Measurements from ENCODE around the gene GAS2L3.
A peak's percentile ranks its signal among the peaks of the same experiment; 100 is the strongest.
"Not testable (repeated sequence)": the region's sequence is repeated elsewhere in the genome, so short reads cannot be mapped to it uniquely, and the experiment has no call there.

GAS2L3 gene

GRCh38 chr12:100573292-100574186 lies at the start of gene GAS2L3:
Gene GAS2L3, plus strand, starts transcription at chr12:100573684. Its CDS starts 21,221 bp downstream, at chr12:100594905.
- peak; percentile 14 for DNase-seq (ENCODE audit: low read depth, low spot score)

- DNase-seq (ENCODE audit: low read depth, low spot score): no peak
Measured at GRCh38 chr12:100528034-100528433, 45.5 kb upstream of the GAS2L3 start.

- no peak for DNase-seq (ENCODE audit: low read depth, low spot score)
Measured at GRCh38 chr12:100528471-100529127, 44.9 kb upstream of the GAS2L3 start.

GRCh38 chr12:100529756-100530350 lies 43.6 kb upstream of the GAS2L3 start:
- DNase-seq (ENCODE audit: low read depth, low spot score): no peak

GRCh38 chr12:100533376-100533775 lies 40.1 kb upstream of the GAS2L3 start:
- no peak for DNase-seq (ENCODE audit: low read depth, low spot score)

GRCh38 chr12:100534625-100535227 lies 38.8 kb upstream of the GAS2L3 start:
- no peak for DNase-seq (ENCODE audit: low read depth, low spot score)

GRCh38 chr12:100539202-100539601 lies 34.3 kb upstream of the GAS2L3 start:
- no peak for DNase-seq (ENCODE audit: low read depth, low spot score)

- DNase-seq (ENCODE audit: low read depth, low spot score): no peak
Measured at GRCh38 chr12:100544165-100544564, 29.3 kb upstream of the GAS2L3 start.

- DNase-seq (ENCODE audit: low read depth, low spot score): no peak
Measured at GRCh38 chr12:100545092-100545491, 28.4 kb upstream of the GAS2L3 start.

- no peak for DNase-seq (ENCODE audit: low read depth, low spot score)
Measured at GRCh38 chr12:100553936-100554335, 19.5 kb upstream of the GAS2L3 start.

GRCh38 chr12:100554608-100555077 lies 18.8 kb upstream of the GAS2L3 start:
- DNase-seq (ENCODE audit: low read depth, low spot score): no peak

GRCh38 chr12:100555722-100556121 lies 17.8 kb upstream of the GAS2L3 start:
- no peak for DNase-seq (ENCODE audit: low read depth, low spot score)

- DNase-seq (ENCODE audit: low read depth, low spot score): no peak
Measured at GRCh38 chr12:100557357-100557756, 16.1 kb upstream of the GAS2L3 start.

- DNase-seq (ENCODE audit: low read depth, low spot score): not testable (repeated sequence)
Measured at GRCh38 chr12:100559261-100559660, 14.2 kb upstream of the GAS2L3 start.

GRCh38 chr12:100564090-100564489 lies 9.4 kb upstream of the GAS2L3 start:
- no peak for DNase-seq (ENCODE audit: low read depth, low spot score)

- no peak for DNase-seq (ENCODE audit: low read depth, low spot score)
Measured at GRCh38 chr12:100564905-100565467, 8.5 kb upstream of the GAS2L3 start.

GRCh38 chr12:100565987-100566545 lies 7.4 kb upstream of the GAS2L3 start:
- no peak for DNase-seq (ENCODE audit: low read depth, low spot score)

- DNase-seq (ENCODE audit: low read depth, low spot score): no peak
Measured at GRCh38 chr12:100566887-100567637, 6.4 kb upstream of the GAS2L3 start.

GRCh38 chr12:100567945-100568344 lies 5.5 kb upstream of the GAS2L3 start:
- no peak for DNase-seq (ENCODE audit: low read depth, low spot score)

GRCh38 chr12:100572184-100572583 lies 1.3 kb upstream of the GAS2L3 start:
- DNase-seq (ENCODE audit: low read depth, low spot score): no peak
